ENCODE data around the gene CHCHD6. TPM values are rescaled to one million over a fixed set of nuclear protein-coding genes. Genes with fewer than 3 reads are reported as not detected.

Gene CHCHD6
- total RNA-seq, 2 experiments from 2014 or later = 5.4 to 7.4 TPM

- H3K4me1 Mint-ChIP-seq = peaks cover 2% of the 10 kb centered on the region
- DNase-seq = no peak
- H3K4me3 Mint-ChIP-seq = no peak overlapping the region
- no peaks in the 10 kb centered on the region for H3K9me3 Mint-ChIP-seq
- H3K36me3 Mint-ChIP-seq (ENCODE audit: low read depth) = no peaks in the 10 kb centered on the region
- CTCF ChIA-PET = interaction anchor here (1.3 kb wide), 1 partner anchor 9 kb away, joined by 3 read pairs; no protein-coding TSS in a partner anchor
- POLR2A ChIA-PET = no interaction called here
- H3K27me3 Mint-ChIP-seq = peaks cover 41% of the 10 kb centered on the region
- no peak overlapping the region for H3K27ac Mint-ChIP-seq
Measured at GRCh38 chr3:126693921-126694320, 10.1 kb upstream of the CHCHD6 start.

- no peaks in the 10 kb centered on the region for H3K9me3 Mint-ChIP-seq
- POLR2A ChIA-PET = no interaction called here
- CTCF ChIA-PET = interaction anchor here (1.0 kb wide), 1 partner anchor 9 kb away, joined by 5 read pairs; no protein-coding TSS in a partner anchor
- H3K36me3 Mint-ChIP-seq (ENCODE audit: low read depth) = no peaks in the 10 kb centered on the region
- no peak overlapping the region for H3K27ac Mint-ChIP-seq
- DNase-seq = no peak
- no peaks in the 10 kb centered on the region for H3K4me1 Mint-ChIP-seq
- no peak overlapping the region for H3K4me3 Mint-ChIP-seq
- peaks cover 47% of the 10 kb centered on the region for H3K27me3 Mint-ChIP-seq
Measured at GRCh38 chr3:126696701-126697267, 7.3 kb upstream of the CHCHD6 start.

GRCh38 chr3:126699011-126699410, 5.0 kb upstream of the CHCHD6 start:
- Mint-ChIP-seq H3K27me3 (peaks cover 45% of the 10 kb centered on the region), H3K36me3 (ENCODE audit: low read depth) (no peaks in the 10 kb centered on the region), H3K9me3 (no peaks in the 10 kb centered on the region), H3K27ac (no peak overlapping the region), H3K4me1 (peaks cover 9% of the 10 kb centered on the region), H3K4me3 (no peak overlapping the region)
- ChIA-PET CTCF (no interaction called here), POLR2A (no interaction called here)
- DNase-seq = no peak

- POLR2A ChIA-PET = no interaction called here
- peak overlapping the region; percentile 42 for H3K27ac Mint-ChIP-seq
- H3K4me3 Mint-ChIP-seq = peak overlapping the region; percentile 94
- H3K27me3 Mint-ChIP-seq = peaks cover 20% of the 10 kb centered on the region
- peaks cover 17% of the 10 kb centered on the region for H3K4me1 Mint-ChIP-seq
- no peaks in the 10 kb centered on the region for H3K9me3 Mint-ChIP-seq
- CTCF ChIA-PET = interaction anchor here (1.3 kb wide), 1 partner anchor 25 kb away, joined by 4 read pairs; no protein-coding TSS in a partner anchor
- DNase-seq = no peak
- H3K36me3 Mint-ChIP-seq (ENCODE audit: low read depth) = no peaks in the 10 kb centered on the region
Measured at GRCh38 chr3:126704494-126705214, 614 bp downstream of the CHCHD6 start.

- H3K27me3 Mint-ChIP-seq = peaks cover 8% of the 10 kb centered on the region
- DNase-seq = no peak
- CTCF ChIA-PET = no interaction called here
- H3K4me3 Mint-ChIP-seq = no peak overlapping the region
- peaks cover 17% of the 10 kb centered on the region for H3K4me1 Mint-ChIP-seq
- POLR2A ChIA-PET = no interaction called here
- no peaks in the 10 kb centered on the region for H3K9me3 Mint-ChIP-seq
- H3K27ac Mint-ChIP-seq = no peak overlapping the region
- no peaks in the 10 kb centered on the region for H3K36me3 Mint-ChIP-seq (ENCODE audit: low read depth)
Measured at GRCh38 chr3:126706631-126707030, 2.6 kb downstream of the CHCHD6 start.

GRCh38 chr3:126711121-126711760, 7.2 kb downstream of the CHCHD6 start:
- Mint-ChIP-seq H3K4me1 (no peaks in the 10 kb centered on the region), H3K36me3 (ENCODE audit: low read depth) (no peaks in the 10 kb centered on the region), H3K27me3 (no peaks in the 10 kb centered on the region), H3K9me3 (no peaks in the 10 kb centered on the region), H3K27ac (no peak overlapping the region), H3K4me3 (no peak overlapping the region)
- CTCF ChIA-PET = no interaction called here
- no peak for DNase-seq
- POLR2A ChIA-PET = no interaction called here

- Mint-ChIP-seq H3K9me3 (no peaks in the 10 kb centered on the region), H3K4me1 (no peaks in the 10 kb centered on the region), H3K4me3 (no peak overlapping the region), H3K27me3 (no peaks in the 10 kb centered on the region), H3K27ac (no peak overlapping the region), H3K36me3 (ENCODE audit: low read depth) (no peaks in the 10 kb centered on the region)
- ChIA-PET POLR2A (interaction anchor here (0.6 kb wide), 1 partner anchor 1645 kb away, joined by 3 read pairs; no protein-coding TSS in a partner anchor), CTCF (interaction anchor here (0.8 kb wide), 1 partner anchor 24 kb away, joined by 3 read pairs; no protein-coding TSS in a partner anchor)
- DNase-seq = no peak
Measured at GRCh38 chr3:126713199-126713598, 9.2 kb downstream of the CHCHD6 start.

GRCh38 chr3:126714276-126714900, 10.3 kb downstream of the CHCHD6 start:
- Mint-ChIP-seq H3K36me3 (ENCODE audit: low read depth) (no peaks in the 10 kb centered on the region), H3K4me3 (no peak overlapping the region), H3K9me3 (no peaks in the 10 kb centered on the region), H3K4me1 (no peaks in the 10 kb centered on the region), H3K27ac (no peak overlapping the region), H3K27me3 (no peaks in the 10 kb centered on the region)
- ChIA-PET POLR2A (no interaction called here), CTCF (no interaction called here)
- no peak for DNase-seq

GRCh38 chr3:126714921-126715320, 10.9 kb downstream of the CHCHD6 start:
- Mint-ChIP-seq H3K4me3 (no peak overlapping the region), H3K36me3 (ENCODE audit: low read depth) (no peaks in the 10 kb centered on the region), H3K9me3 (no peaks in the 10 kb centered on the region), H3K27ac (no peak overlapping the region), H3K27me3 (no peaks in the 10 kb centered on the region), H3K4me1 (no peaks in the 10 kb centered on the region)
- no peak for DNase-seq
- POLR2A ChIA-PET = no interaction called here
- CTCF ChIA-PET = interaction anchor here (0.7 kb wide), 1 partner anchor 273 kb away, joined by 4 read pairs; no protein-coding TSS in a partner anchor

- CTCF ChIA-PET = interaction anchor here (0.7 kb wide), 1 partner anchor 272 kb away, joined by 4 read pairs; no protein-coding TSS in a partner anchor
- POLR2A ChIA-PET = no interaction called here
Measured at GRCh38 chr3:126715432-126715831, 11.4 kb downstream of the CHCHD6 start.

GRCh38 chr3:126716057-126716456, 12.0 kb downstream of the CHCHD6 start:
- Mint-ChIP-seq H3K4me3 (no peak overlapping the region), H3K9me3 (no peaks in the 10 kb centered on the region), H3K4me1 (no peaks in the 10 kb centered on the region), H3K27ac (peak overlapping the region; percentile 0), H3K27me3 (no peaks in the 10 kb centered on the region), H3K36me3 (ENCODE audit: low read depth) (no peaks in the 10 kb centered on the region)
- CTCF ChIA-PET = no interaction called here
- DNase-seq = no peak
- POLR2A ChIA-PET = no interaction called here

More at GRCh38 chr3:126715432-126715831, 11.4 kb downstream of the CHCHD6 start:
- Mint-ChIP-seq H3K27ac (no peak overlapping the region), H3K36me3 (ENCODE audit: low read depth) (no peaks in the 10 kb centered on the region), H3K9me3 (no peaks in the 10 kb centered on the region), H3K4me3 (no peak overlapping the region), H3K27me3 (no peaks in the 10 kb centered on the region), H3K4me1 (no peaks in the 10 kb centered on the region)
- DNase-seq = no peak

GRCh38 chr3:126718561-126719445, 14.8 kb downstream of the CHCHD6 start:
- DNase-seq = no peak
- no peak overlapping the region for H3K27ac Mint-ChIP-seq
- no peaks in the 10 kb centered on the region for H3K27me3 Mint-ChIP-seq
- CTCF ChIA-PET = no interaction called here
- POLR2A ChIA-PET = no interaction called here
- no peak overlapping the region for H3K4me3 Mint-ChIP-seq
- no peaks in the 10 kb centered on the region for H3K36me3 Mint-ChIP-seq (ENCODE audit: low read depth)
- H3K9me3 Mint-ChIP-seq = no peaks in the 10 kb centered on the region
- H3K4me1 Mint-ChIP-seq = no peaks in the 10 kb centered on the region

Measured in activated CD4-positive, alpha-beta T cell treated with anti-CD3 and anti-CD28 coated beads, Interleukin-2, amount 10 ng/mL, durations not matched to agents 7 days and 5 days (primary cell).